Measurements from ENCODE around the gene CRYZ. TPM values are rescaled to one million over a fixed set of nuclear protein-coding genes. Genes with fewer than 3 reads are reported as not detected.

CRYZ gene
- total RNA-seq, 4 donors from 2014 or later, result 22.3 to 32.6 (median 27.7) TPM

GRCh38 chr1:74703386-74704182 lies 29.3 kb downstream of the CRYZ start:
- no peak for TF ChIP-seq CTCF (IDR thresholded peaks at IDR 0.05)
- no peak for TF ChIP-seq POLR2A (IDR thresholded peaks at IDR 0.05)
- H3K27me3 ChIP-seq, result no peaks in the 10 kb centered on the region
- no peak for DNase-seq
- intact Hi-C loops (cut with DNase I), result no loop called here
- no peak overlapping the region for H3K27ac ChIP-seq
- peaks cover 0 to 9% (median 0%) of the 10 kb centered on the region in 3 donors for H3K4me1 ChIP-seq
- H3K4me3 ChIP-seq, result no peak overlapping the region
- H3K36me3 ChIP-seq, result peaks cover 0 to 63% (median 0%) of the 10 kb centered on the region in 3 donors
- H3K9me3 ChIP-seq, result no peaks in the 10 kb centered on the region
- 54 to 55% methylated on average over 6 of the region's 6 CpGs for WGBS, 2 donors

- Histone ChIP-seq H3K27ac (no peak overlapping the region), H3K36me3 (peaks cover 0 to 23% (median 0%) of the 10 kb centered on the region in 3 donors), H3K4me3 (no peak overlapping the region), H3K4me1 (peaks cover 0 to 9% (median 0%) of the 10 kb centered on the region in 3 donors), H3K27me3 (no peaks in the 10 kb centered on the region), H3K9me3 (no peaks in the 10 kb centered on the region)
- TF ChIP-seq CTCF (IDR thresholded peaks at IDR 0.05) (no peak), POLR2A (IDR thresholded peaks at IDR 0.05) (no peak)
- intact Hi-C loops (cut with DNase I), result no loop called here
- no peak for DNase-seq
These were observed 33.5 kb downstream of the CRYZ start for GRCh38 chr1:74699331-74699730.

- DNase-seq, result no peak
- Histone ChIP-seq H3K27me3 (no peaks in the 10 kb centered on the region), H3K36me3 (peaks cover 0 to 10% (median 0%) of the 10 kb centered on the region in 3 donors), H3K4me1 (no peaks in the 10 kb centered on the region), H3K27ac (no peak overlapping the region), H3K9me3 (no peaks in the 10 kb centered on the region), H3K4me3 (no peak overlapping the region)
- TF ChIP-seq CTCF (IDR thresholded peaks at IDR 0.05), result no peak
- TF ChIP-seq POLR2A (IDR thresholded peaks at IDR 0.05), result no peak
- WGBS, 2 donors, result 54 to 58% methylated on average over 2 of the region's 2 CpGs
- intact Hi-C loops (cut with DNase I), result no loop called here
These were observed 35.0 kb downstream of the CRYZ start for GRCh38 chr1:74697832-74698231.

GRCh38 chr1:74693473-74693872 lies 39.4 kb downstream of the CRYZ start:
- Histone ChIP-seq H3K36me3 (no peaks in the 10 kb centered on the region), H3K27ac (no peak overlapping the region), H3K4me1 (no peaks in the 10 kb centered on the region), H3K4me3 (no peak overlapping the region), H3K27me3 (no peaks in the 10 kb centered on the region), H3K9me3 (no peaks in the 10 kb centered on the region)
- 38 to 41% methylated on average over 2 of the region's 2 CpGs for WGBS, 2 donors
- intact Hi-C loops (cut with DNase I), result no loop called here
- DNase-seq, result no peak
- no peak for TF ChIP-seq CTCF (IDR thresholded peaks at IDR 0.05)
- TF ChIP-seq POLR2A (IDR thresholded peaks at IDR 0.05), result no peak

- Histone ChIP-seq H3K36me3 (no peaks in the 10 kb centered on the region), H3K9me3 (no peaks in the 10 kb centered on the region), H3K27me3 (no peaks in the 10 kb centered on the region), H3K27ac (no peak overlapping the region), H3K4me1 (no peaks in the 10 kb centered on the region), H3K4me3 (no peak overlapping the region)
- intact Hi-C loops (cut with DNase I), result no loop called here
- DNase-seq, result no peak
- 84 to 87% methylated on average over 4 of the region's 4 CpGs for WGBS, 2 donors
- TF ChIP-seq POLR2A (IDR thresholded peaks at IDR 0.05), result no peak
- TF ChIP-seq CTCF (IDR thresholded peaks at IDR 0.05), result no peak
These were observed 41.9 kb downstream of the CRYZ start for GRCh38 chr1:74690909-74691308.
